Measurements from ENCODE around the gene SPACA4. TPM values are rescaled to one million over a fixed set of nuclear protein-coding genes. Genes with fewer than 3 reads are reported as not detected.

SPACA4 gene
- total RNA-seq, 1 experiment from 2014 or later, result not detected

- no TSS peak for BruUV-seq (replicated peaks)
These were observed 10.3 kb upstream of the SPACA4 start for GRCh38 chr19:48596237-48596636.

GRCh38 chr19:48596679-48597465 is 9.7 kb upstream of the SPACA4 start:
- no TSS peak for BruUV-seq (replicated peaks)
- in situ Hi-C loops (cut with HindIII; ENCODE audit: low pct_unique_long_range_greater_than_20kb, low sequenced_read_pairs) (no loop called here), intact Hi-C loops (cut with micrococcal nuclease; ENCODE audit: unreplicated experiment) (no loop called here)
- ATAC-seq, result 0 out of 2 replicates have a peak, but pooled peaks have one; percentile 50
- DNase-seq (ENCODE audit: low read depth, low spot score), result no peak
- POLR2A ChIA-PET, result no interaction called here
- Histone ChIP-seq H3K9me3 (ENCODE audit: control insufficient read depth, insufficient read depth, low read depth, low read length) (no peaks in the 10 kb centered on the region), H3K27me3 (ENCODE audit: control insufficient read depth, insufficient read depth, low read length) (no peaks in the 10 kb centered on the region), H3K4me1 (ENCODE audit: control insufficient read depth, insufficient read depth, low read length) (no peaks in the 10 kb centered on the region), H3K4me3 (ENCODE audit: low read depth in 2 of 2, low read length in 2 of 2) (no peak overlapping the region), H3K27ac (ENCODE audit: low read length) (no peak overlapping the region), H3K36me3 (ENCODE audit: control insufficient read depth, insufficient read depth, low read length) (no peaks in the 10 kb centered on the region)
- TF ChIP-seq POLR2AphosphoS5 (IDR thresholded peaks at IDR 0.05; ENCODE audit: low read depth, low read length), result no peak
- no peak for TF ChIP-seq CTCF (IDR thresholded peaks at IDR 0.05)
- no peak for TF ChIP-seq REST (IDR thresholded peaks at IDR 0.05; ENCODE audit: insufficient read depth in 1 of 2, low read depth in 2 of 2, low read length in 1 of 2)
- no peak for TF ChIP-seq SIN3A (IDR thresholded peaks at IDR 0.05; ENCODE audit: borderline replicate concordance, insufficient read depth, low read depth, low read length)
- TF ChIP-seq TCF7L2 (IDR thresholded peaks at IDR 0.05; ENCODE audit: low read depth, low read length), result no peak
- CTCF ChIA-PET, result no interaction called here

More at GRCh38 chr19:48596237-48596636, 10.3 kb upstream of the SPACA4 start:
- no peak for TF ChIP-seq SIN3A (IDR thresholded peaks at IDR 0.05; ENCODE audit: borderline replicate concordance, insufficient read depth, low read depth, low read length)
- TF ChIP-seq POLR2AphosphoS5 (IDR thresholded peaks at IDR 0.05; ENCODE audit: low read depth, low read length), result no peak
- no peak for TF ChIP-seq REST (IDR thresholded peaks at IDR 0.05; ENCODE audit: insufficient read depth in 1 of 2, low read depth in 2 of 2, low read length in 1 of 2)
- no peak for TF ChIP-seq CTCF (IDR thresholded peaks at IDR 0.05)
- TF ChIP-seq TCF7L2 (IDR thresholded peaks at IDR 0.05; ENCODE audit: low read depth, low read length), result no peak
- CTCF ChIA-PET, result interaction anchor here (1.9 kb wide), 1 partner anchor 12 kb away, joined by 7 read pairs; no protein-coding TSS in a partner anchor
- in situ Hi-C loops (cut with HindIII; ENCODE audit: low pct_unique_long_range_greater_than_20kb, low sequenced_read_pairs) (no loop called here), intact Hi-C loops (cut with micrococcal nuclease; ENCODE audit: unreplicated experiment) (no loop called here)
- H3K36me3 ChIP-seq (ENCODE audit: control insufficient read depth, insufficient read depth, low read length), result no peaks in the 10 kb centered on the region
- DNase-seq (ENCODE audit: low read depth, low spot score) (no peak), ATAC-seq (no peak)
- no peak overlapping the region for H3K27ac ChIP-seq (ENCODE audit: low read length)
- no peaks in the 10 kb centered on the region for H3K9me3 ChIP-seq (ENCODE audit: control insufficient read depth, insufficient read depth, low read depth, low read length)
- no peaks in the 10 kb centered on the region for H3K27me3 ChIP-seq (ENCODE audit: control insufficient read depth, insufficient read depth, low read length)
- H3K4me3 ChIP-seq (ENCODE audit: low read depth in 2 of 2, low read length in 2 of 2), result no peak overlapping the region
- H3K4me1 ChIP-seq (ENCODE audit: control insufficient read depth, insufficient read depth, low read length), result no peaks in the 10 kb centered on the region
- POLR2A ChIA-PET, result no interaction called here
